ENCODE results near the gene CD244. TPM values are rescaled to one million over a fixed set of nuclear protein-coding genes. Genes with fewer than 3 reads are reported as not detected.
A peak's percentile ranks its signal among the peaks of the same experiment; 100 is the strongest.

CD244 gene
- total RNA-seq, 1 donor from 2014 or later = not detected

- no peaks in the 10 kb centered on the region for H3K36me3 Mint-ChIP-seq
- no peak overlapping the region for H3K4me3 Mint-ChIP-seq
- H3K27me3 Mint-ChIP-seq (ENCODE audit: low read depth) = no peaks in the 10 kb centered on the region
- DNase-seq (ENCODE audit: low spot score in 2 of 2, unreplicated experiment in 2 of 2) = no peak
- no peaks in the 10 kb centered on the region for H3K9me3 Mint-ChIP-seq
- H3K4me1 Mint-ChIP-seq = peaks cover 38% of the 10 kb centered on the region
- no peak for TF ChIP-seq CTCF (IDR thresholded peaks at IDR 0.05; ENCODE audit: unreplicated experiment)
- no peak overlapping the region for H3K27ac Mint-ChIP-seq
Measured at GRCh38 chr1:160814856-160815255, 47.8 kb downstream of the CD244 start.

GRCh38 chr1:160814316-160814715 is 48.4 kb downstream of the CD244 start:
- Mint-ChIP-seq H3K36me3 (no peaks in the 10 kb centered on the region), H3K27ac (no peak overlapping the region)
- no peak for TF ChIP-seq CTCF (IDR thresholded peaks at IDR 0.05; ENCODE audit: unreplicated experiment)

GRCh38 chr1:160813215-160813614 is 49.5 kb downstream of the CD244 start:
- no peak for TF ChIP-seq CTCF (IDR thresholded peaks at IDR 0.05; ENCODE audit: unreplicated experiment)
- H3K9me3 Mint-ChIP-seq = no peaks in the 10 kb centered on the region
- no peaks in the 10 kb centered on the region for H3K27me3 Mint-ChIP-seq (ENCODE audit: low read depth)
- DNase-seq (ENCODE audit: low spot score in 2 of 2, unreplicated experiment in 2 of 2) = no peak
- no peaks in the 10 kb centered on the region for H3K36me3 Mint-ChIP-seq
- H3K4me1 Mint-ChIP-seq = peaks cover 43% of the 10 kb centered on the region
- no peak overlapping the region for H3K4me3 Mint-ChIP-seq
- no peak overlapping the region for H3K27ac Mint-ChIP-seq

More at GRCh38 chr1:160814316-160814715, 48.4 kb downstream of the CD244 start:
- Mint-ChIP-seq H3K9me3 (no peaks in the 10 kb centered on the region), H3K27me3 (ENCODE audit: low read depth) (no peaks in the 10 kb centered on the region), H3K4me1 (peaks cover 43% of the 10 kb centered on the region), H3K4me3 (no peak overlapping the region)
- no peak for DNase-seq (ENCODE audit: low spot score in 2 of 2, unreplicated experiment in 2 of 2)

- Mint-ChIP-seq H3K27me3 (ENCODE audit: low read depth) (no peaks in the 10 kb centered on the region), H3K4me1 (peaks cover 42% of the 10 kb centered on the region), H3K27ac (peak overlapping the region; percentile 86), H3K36me3 (peaks cover 8% of the 10 kb centered on the region), H3K4me3 (no peak overlapping the region), H3K9me3 (peaks cover 13% of the 10 kb centered on the region)
- no peak for TF ChIP-seq CTCF (IDR thresholded peaks at IDR 0.05; ENCODE audit: unreplicated experiment)
- no peak for DNase-seq (ENCODE audit: low spot score in 2 of 2, unreplicated experiment in 2 of 2)
Measured at GRCh38 chr1:160811147-160811546, 51.5 kb downstream of the CD244 start.

- no peak for TF ChIP-seq CTCF (IDR thresholded peaks at IDR 0.05; ENCODE audit: unreplicated experiment)
- Mint-ChIP-seq H3K27ac (peak overlapping the region; percentile 86), H3K4me3 (no peak overlapping the region), H3K9me3 (peaks cover 18% of the 10 kb centered on the region), H3K27me3 (ENCODE audit: low read depth) (no peaks in the 10 kb centered on the region), H3K36me3 (peaks cover 9% of the 10 kb centered on the region), H3K4me1 (peaks cover 42% of the 10 kb centered on the region)
- no peak for DNase-seq (ENCODE audit: low spot score in 2 of 2, unreplicated experiment in 2 of 2)
Measured at GRCh38 chr1:160810486-160810885, 52.2 kb downstream of the CD244 start.

- Mint-ChIP-seq H3K27me3 (ENCODE audit: low read depth) (no peaks in the 10 kb centered on the region), H3K4me3 (no peak overlapping the region), H3K27ac (peak overlapping the region; percentile 82), H3K9me3 (peaks cover 32% of the 10 kb centered on the region), H3K36me3 (peaks cover 9% of the 10 kb centered on the region), H3K4me1 (peaks cover 40% of the 10 kb centered on the region)
- TF ChIP-seq CTCF (IDR thresholded peaks at IDR 0.05; ENCODE audit: unreplicated experiment) = no peak
- no peak for DNase-seq (ENCODE audit: low spot score in 2 of 2, unreplicated experiment in 2 of 2)
Measured at GRCh38 chr1:160808289-160808688, 54.4 kb downstream of the CD244 start.

Measured in mesothelial cell of epicardium (in vitro differentiated cells).